GM18858 (cell line): Measurements from ENCODE around the gene CD2BP2.

Source experiments
- ATAC-seq: cut with Tn5 transposase; IDR thresholded peaks from one replicate; pipeline ENCODE4 v1.9.1; 2021; ENCODE audit not compliant: unreplicated experiment

Gene CD2BP2

DNA sequence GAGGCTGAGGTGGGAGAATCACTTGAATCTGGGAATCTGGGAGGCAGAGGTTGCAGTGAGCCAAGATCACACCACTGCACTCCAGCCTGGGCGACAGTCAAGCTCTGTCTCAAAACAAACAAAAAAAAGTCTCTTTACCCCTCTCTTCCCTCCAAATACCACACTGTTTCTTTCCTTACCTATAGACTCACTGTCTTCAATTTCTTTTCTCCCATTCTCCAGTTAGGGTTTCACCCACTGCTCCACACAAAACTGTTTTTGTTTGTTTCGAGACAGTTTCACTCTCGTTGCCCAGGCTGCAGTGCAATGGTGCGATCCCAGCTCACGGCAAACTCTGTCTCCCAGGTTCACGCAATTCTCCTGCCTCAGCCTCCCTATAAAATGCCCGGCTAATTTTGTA, 6.1 kb upstream of the CD2BP2 start:
- no peak for ATAC-seq

DNA sequence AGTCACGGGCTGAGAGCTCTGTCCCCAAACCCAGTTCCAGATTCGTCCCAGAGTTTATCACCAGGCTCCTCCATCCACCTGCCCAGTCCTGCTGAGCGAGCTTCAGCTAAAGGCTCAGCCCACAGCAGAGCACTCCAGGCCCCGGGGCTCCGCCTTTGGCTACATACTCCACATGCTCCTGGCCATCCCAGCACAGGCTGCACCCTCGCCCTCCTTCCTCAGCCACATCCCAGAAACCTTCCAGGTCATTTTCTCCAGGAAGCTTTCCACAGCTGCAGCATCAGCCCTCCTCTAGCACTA, 4.7 kb upstream of the CD2BP2 start:
- no peak for ATAC-seq

DNA sequence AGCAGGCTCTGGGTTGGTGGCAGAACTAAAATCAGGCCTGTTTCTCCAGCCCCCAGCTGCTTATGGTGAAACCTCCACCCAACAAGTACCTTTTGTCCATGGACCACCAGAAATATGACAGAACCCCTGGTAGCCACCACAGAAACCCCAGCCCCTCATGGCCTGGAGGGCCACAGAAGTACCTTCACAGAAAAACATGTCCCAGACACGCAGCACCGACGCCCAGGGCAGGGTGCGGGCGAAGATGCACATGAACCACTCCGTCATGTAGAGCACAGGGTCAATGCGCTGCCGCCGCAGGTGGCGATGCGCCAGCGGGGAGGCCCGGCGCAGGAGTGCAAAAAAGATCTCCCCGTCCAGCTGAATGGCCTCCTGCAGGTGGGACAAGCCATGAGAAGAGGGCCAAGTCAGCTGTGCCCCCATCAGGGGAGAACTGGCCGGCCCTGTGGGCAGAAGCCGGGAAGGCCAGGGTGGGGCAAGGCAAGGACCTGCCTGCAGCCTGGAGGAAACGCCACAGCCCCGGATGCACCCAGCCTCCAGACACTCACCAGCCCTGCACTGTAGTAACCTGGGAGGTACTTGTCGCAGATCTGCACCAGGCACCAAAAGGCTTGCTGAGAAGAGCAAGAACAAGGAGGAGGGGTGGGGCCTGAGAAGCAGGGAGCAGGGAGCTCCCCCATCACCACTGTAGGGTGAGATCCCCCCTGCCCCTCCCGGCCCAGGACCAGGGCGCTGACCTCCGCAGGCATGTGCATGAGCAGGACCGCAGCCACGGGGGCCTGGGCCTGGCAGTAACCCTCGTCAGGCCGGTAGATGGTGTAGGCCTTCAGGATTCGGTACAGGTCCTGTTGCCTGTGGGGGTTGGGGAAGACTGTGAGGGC, 4.1 kb upstream of the CD2BP2 start:
- ATAC-seq: no peak

DNA sequence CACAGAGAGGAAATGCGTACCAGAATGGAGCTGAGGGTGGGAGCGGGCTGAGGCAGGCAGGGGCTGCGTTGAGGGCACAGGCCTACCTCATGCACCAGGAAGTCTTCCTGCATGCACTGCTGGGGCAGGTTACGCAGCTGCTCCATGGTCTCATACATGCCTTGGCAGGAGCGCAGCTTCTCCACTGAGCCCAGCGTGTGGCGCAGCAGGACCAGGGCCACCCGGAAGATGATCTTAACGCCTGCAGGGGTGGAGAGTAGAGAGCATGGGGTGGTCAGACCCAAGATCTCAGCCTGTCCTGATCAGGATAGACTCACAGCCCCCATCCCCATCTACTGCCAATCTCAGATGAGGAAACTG, 3.4 kb upstream of the CD2BP2 start:
- no peak for ATAC-seq

DNA sequence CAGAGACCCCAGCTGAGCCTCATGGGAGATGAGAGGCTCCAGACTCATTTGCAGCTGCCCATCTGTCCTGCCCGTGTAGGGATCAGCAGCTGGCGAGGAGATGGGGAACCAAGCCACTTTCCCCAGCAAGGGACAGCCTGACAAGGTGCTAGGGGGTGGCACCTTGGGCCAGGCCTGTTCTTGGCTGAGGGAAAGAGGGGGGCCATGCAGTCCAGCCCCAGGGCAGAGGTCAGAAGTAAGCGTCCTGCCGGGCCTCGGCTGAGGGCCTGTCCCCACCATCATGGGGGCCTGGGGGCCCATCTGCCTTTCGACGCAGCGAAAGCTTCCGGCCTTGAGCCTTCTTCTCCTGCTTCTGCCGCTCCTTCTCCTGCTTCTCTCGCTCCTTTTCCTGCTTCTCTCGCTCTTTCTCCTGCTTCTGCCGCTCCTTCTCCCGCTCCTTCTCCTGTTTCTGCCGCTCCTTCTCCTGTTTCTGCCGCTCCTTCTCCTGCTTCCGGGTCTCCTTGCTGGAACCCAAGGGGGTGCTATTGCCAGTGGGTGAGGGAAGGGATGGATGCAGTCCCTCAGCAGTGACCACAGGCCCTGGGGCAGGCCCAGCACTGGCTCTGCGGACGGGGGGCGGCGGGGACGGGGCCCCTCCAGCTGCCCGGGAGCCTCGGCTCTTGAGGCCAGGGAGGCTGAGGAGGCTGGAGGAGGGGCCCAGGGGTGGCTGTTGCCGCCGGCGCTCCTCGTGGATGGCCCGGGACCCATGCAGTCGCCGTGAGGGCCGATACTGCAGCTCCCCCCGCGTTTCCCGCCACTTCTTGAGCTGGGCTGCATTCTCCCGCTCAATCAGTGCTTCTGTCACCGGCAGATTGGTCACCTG, 2.8 kb upstream of the CD2BP2 start:
- ATAC-seq: no peak

DNA sequence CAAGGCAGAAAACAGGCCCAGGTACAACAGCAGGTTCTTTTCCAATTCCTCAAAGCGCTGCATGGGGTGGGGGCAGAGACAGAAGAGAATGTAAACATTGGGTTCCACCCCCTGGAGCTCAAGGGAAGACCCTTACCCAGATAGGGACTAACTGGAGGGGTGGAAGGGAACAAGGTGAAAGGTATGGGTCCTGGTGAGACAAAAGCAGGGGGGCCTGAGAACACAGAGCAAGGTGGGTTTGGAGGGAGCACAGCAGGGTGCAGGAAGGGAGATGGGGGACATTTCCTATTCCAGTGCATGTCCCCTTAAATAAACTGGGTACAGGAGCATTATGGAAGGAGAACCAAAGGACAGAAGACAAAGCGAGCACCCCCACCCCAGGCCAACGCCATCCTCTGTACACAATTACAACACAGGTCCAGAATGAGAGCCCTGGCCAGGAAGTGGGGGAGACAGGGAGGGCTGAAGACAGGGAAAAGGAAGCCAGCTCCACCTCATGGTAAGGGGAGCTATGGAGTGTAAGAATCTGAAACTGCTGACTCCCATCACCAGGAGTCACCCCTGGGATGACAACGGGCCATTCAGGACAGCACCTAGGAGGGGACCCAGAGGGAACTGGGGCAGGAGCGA, 2.1 kb upstream of the CD2BP2 start:
- no peak for ATAC-seq

DNA sequence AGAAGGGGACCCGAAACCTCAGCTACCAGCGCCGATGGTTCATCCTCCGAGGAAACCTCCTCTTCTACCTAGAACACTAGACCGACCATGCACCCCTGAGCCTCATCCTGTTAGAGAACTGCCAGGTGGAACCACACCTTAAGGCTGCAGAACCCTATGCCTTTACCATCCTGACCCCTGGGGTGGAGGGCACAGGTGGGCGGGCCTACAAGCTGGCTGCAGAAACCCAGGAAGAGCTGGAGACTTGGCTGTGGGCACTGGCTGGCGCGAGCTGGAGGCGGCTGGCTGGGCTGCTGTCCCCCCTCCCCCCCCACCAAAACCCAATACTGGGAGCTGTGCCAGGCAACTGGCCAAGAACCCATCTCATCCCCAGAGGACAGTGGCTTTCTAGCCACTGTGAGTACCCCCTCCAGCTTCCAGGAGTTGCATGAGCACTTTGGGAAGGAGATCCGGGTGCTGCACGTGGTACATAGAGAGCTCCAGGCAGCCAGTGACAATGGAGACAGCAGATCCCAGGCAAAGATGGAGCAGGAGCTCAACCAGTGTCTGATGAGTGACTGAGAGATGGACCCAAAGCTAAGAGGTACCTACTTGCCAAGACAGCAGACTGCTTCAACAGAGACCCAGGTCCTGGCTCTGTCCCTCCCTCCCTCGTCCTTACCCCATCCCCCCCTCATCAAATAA, 1.4 kb upstream of the CD2BP2 start:
- no peak for ATAC-seq

DNA sequence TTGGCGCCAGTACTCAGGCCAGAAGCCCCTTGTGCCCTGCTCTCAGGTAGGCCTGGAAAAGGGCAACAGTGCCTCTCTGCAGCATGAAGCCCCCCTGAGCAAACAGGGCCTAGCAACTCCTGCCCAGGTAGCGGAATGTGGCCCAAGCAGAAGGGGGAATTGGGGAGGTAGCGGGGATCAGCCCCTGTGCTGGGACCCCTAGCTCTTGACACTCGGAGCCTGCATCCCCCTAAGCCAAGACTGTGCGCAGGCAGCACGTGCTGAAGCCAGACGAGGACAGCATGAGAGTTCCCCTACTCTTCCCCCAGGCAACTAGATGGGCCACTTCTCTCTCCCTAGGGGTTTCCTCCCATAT, 823 bp upstream of the CD2BP2 start:
- ATAC-seq: no peak

DNA sequence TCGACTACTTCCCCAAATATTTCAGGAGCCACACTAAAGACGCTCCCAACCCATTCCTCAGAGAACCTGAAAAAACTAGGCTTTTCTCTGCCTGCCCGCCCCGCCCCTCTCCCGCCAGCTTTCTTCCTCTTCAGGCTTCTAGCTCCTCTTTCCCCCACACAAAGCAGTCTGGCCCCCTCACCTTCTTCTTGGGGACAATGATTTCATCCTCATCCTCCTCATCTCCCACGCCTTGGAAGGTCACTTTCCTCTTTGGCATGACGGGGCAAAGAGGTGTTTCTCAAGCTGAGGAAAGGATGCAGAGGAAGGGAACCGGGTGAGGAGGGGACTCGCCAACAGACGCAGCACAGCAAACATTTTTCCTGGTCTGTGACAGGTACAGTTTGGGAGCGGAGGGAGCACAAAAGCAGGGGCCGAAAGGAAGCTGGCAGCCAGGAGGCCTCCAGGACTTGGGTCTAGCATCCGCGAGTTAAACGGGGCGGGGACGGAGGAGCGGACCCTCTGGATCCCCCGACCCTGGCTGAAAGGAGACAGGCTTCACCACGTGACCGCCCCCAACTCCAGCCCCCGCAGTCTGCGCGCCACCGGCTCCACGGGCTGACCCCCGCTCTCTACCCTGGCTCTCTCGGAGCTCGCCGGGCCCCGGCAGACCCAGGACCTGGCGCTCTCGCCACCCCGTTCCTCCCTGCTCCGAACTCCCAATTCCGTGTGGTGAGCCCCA, 525 bp downstream of the CD2BP2 start:
- no peak for ATAC-seq

DNA sequence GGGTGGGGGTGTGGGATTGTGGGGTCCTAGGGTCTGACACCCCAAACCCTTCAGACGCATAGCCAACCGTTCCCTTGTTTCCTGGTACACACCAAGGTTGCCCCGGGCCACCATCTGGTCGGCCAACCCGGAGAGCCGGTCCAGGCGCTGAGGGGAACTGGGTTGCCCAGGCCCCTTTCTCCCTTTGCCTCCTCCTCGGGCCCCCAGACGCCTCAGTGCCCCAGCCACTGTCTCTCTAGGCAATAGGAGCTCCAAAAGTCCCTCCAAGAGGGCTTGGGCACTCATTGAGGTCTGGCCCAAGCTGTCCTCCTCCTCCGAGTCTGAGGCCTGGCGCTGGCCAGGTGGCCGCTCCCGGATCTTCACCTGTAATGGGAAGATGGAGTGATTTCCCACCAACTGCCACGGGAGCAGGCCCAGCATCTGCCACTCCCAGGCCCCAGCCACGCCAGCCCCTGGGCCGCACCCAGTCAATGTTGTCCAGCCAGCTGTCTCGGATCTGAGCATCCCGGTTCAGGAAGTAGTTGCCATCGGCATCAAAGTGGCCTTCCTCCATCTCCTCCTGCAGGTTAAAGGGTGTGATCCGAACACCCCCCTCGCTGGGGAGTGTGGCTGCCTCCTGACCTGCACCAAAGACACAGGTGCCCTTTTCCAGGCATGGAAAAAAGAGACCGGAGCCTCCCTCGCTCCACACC, 1.5 kb downstream of the CD2BP2 start:
- ATAC-seq: no peak

DNA sequence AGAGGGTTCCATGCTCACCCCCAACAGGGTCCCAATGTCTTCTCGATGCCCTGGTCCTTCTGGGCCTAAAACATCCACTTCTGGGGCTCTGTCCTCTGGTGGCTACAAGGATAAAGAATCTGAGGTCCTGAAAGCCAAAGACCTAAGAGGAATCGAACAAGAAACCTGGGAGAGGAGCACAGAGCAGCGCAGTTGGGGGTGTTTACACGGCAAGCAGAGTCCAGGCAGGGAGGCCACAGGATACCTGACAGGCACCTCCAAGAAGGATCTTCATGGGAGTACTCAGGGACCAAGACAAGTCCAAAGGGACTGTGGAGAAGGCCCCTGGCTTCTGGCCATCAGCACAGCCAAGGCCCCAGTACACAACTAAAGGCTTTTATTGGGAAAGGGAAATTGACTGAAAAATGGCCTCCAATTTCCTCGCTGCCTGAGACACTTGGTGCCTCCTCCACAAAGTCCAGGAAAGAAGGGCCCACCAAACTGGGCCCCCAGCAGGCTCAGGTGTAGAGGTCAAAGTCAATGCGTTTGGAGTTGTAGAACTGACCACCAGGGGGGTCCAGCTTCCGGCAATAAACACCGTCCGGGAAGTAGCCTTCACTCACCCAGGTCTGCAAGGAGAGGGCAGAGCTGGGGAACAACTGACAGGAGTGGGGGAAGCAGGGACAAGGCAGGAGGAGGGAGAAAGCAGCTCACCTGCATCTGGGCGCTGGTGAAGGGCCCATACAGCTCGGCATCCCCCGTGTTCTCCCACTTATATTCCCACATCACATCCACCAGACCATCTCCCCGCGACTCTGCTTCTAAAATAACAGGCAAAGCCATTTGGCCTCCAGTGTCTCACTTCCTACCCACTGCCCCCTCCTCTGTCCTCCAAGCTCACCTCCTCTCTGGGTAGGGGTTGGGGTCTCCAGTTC, 2.4 kb downstream of the CD2BP2 start:
- no peak for ATAC-seq

DNA sequence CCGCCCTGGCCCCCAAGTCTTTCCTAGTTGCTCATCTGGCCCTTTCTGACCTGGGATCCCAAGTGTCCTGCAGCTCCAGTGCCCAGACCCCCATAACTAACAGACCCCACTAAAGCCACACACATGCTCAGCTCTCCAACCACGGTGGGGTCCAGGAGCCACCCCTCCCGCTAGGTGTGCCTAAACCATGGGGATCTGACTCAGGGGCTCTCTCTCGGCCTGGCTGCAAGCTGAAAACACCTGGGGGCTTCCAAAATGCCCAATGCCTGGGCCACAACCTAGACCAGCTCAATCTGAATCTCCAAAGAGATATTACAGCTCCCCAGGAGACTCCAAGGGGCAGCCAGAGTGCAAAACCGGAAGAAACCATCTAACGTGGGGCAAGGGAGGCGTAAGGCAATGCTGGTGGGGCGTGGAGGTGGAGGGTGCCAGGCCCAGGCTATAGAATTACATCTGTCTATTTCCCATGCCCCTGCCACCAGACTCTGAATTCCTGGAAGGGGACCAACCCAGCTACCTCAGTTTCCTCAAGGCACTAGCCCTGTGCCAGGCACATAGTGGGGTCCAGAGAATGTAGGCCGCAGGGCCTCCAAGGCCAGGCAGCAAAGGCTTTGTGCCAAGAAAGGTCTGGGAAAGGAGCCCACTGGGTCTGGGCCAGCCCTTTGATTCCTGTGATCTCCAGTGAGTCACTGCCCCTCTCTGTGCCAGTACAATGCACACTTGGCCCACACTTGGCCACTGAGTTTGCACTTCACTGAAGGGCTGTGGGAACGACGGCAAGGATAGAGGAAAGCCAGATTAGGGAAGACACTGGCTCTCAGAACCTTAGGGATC, 3.3 kb downstream of the CD2BP2 start:
- no peak for ATAC-seq

DNA sequence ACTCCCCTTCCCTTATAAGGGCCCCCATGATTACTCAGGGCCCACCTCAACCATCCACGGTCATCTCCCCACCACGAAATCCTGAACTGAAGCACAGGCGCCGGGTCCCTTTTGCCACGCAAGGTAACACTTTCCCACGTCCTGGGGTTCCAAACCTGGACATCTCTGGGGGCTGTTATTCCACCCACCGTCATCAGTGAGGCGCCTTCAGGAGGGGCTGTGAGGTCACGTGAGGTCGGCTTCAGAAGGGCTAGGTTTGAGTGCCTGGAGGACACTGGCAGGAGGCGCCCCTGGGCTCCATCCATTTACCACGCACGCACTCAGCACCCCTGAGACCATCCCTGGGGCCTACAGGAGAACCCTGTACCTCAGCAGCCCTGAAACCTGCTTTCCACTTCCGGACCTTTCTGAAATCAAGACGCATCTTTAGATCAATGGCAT, 4.1 kb downstream of the CD2BP2 start:
- ATAC-seq: no peak

DNA sequence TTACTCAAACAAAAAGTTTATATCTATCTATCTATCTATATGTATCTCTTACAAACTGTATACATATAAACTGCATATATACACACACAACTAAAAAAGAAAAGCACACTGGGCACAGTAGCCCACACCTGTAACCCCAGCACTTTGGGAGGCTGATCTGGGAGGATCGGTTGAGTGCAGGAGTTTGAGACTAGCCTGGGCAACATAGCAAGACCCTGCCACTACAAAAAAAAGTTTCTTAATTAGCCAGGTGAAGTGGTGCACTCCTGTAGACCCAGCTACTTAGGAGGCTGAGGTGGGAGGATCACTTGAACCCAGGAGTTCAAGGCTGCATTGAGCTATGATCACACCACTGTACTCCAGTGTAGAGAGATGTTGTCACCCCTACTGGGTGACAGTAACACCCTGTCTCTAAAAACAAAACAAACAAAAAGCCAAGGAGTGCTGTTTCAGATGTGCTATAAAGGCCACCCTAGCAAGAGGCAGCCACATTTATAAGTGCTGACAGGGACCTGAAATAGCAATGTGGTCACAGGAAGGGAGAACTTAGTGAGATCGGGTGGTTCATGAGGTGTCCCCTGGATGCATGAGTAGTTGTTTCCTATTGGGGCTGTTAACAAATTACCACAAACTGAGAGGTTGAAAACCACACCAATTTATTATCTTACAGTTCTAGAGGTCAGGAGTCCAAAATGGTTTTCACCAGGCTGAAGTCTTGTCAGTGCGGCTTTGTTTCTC, 4.8 kb downstream of the CD2BP2 start:
- ATAC-seq: peak; percentile 61

DNA sequence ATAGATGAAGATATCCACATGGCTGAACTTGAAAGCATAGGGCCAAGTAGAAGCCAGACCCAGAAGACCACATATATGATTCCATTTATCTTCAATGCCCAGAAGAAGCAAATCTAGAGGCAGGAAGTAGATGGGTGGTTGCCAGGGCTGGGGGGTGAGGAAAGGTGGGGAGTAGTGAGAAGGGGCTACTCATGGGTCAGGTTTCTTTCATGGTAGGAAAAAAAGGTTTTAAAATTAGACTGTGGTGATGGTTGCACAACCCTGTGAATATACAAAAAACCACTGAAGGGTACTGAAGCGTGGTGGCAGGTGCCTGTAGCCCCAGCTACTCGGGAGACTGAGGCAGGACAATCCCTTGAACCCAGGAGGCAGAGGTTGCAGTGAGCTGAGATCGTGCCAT, 5.4 kb downstream of the CD2BP2 start:
- ATAC-seq: no peak

DNA sequence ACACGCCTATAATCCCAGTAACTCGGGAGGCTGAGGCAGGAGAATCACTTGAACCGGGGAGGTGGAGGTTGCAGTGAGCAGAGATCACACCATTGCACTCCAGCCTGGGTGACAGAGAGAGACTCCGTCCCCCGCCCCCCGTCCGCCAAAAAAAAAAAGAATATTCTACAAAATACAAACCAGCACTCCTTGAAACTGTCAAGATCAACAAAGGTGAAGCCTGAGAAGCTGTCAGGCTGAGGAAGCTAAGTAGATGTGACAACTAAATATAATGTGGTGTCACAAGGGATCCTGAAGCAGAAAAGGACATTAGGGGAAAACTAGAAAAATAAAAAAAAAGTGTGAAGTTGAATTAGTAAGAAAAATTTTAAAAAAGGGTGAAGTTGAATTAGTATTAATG, 6.2 kb downstream of the CD2BP2 start:
- ATAC-seq: no peak

DNA sequence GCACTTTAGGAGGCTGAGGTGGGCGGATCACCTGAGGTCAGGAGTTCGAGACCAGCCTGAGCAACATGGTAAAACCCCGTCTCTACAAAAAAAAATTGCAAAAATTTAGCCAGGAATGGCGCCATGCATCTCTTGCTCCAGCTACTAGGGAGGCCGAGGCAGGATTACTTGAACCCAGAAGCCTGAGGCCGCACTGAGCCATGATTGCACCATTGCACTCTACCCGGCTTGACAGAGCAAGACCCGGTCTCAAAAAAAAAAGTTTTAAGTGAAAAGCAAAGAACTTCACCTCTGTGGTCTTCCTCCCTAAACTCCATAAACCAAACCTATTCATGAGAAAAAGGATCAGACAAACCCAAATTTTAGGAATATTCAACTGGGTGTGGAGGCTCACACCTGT, 7.0 kb downstream of the CD2BP2 start:
- no peak for ATAC-seq

DNA sequence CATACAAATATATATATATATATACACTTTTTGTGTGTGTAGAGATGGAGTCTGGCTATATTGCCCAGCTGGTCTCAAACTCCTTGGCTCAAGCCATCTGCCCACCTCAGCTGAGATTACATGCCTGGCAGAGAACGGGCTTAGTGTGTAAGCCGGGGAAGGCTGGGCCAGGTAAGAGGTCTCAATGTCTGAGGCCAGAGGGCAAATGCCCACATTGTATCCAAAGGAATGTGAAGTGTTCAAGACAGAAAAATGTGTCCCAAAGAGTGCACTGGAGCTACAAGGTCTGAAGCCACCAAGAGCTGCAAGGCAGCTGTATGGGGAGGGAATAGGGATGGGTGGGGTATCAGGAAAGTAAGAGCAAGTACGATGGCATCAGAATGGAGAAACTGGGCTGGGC, 8.8 kb downstream of the CD2BP2 start:
- ATAC-seq: no peak
